Upper lobe of left lung (tissue), 6 donors: ENCODE results near the gene LPA. TPM values are rescaled to one million over a fixed set of nuclear protein-coding genes. Genes with fewer than 3 reads are reported as not detected.
"Not testable (repeated sequence)": the region's sequence is repeated elsewhere in the genome, so short reads cannot be mapped to it uniquely, and the experiment has no call there.

Source experiments
- ATAC-seq, 2 donors: fragments of 200-7000 bp; cut with Tn5 transposase; one replicate each; pipeline ENCODE4 v1.9.1; 2022; ENCODE audit warnings: mild to moderate bottlenecking in 2 of 2, moderate library complexity in 2 of 2; ENCODE audit not compliant: low FRiP score in 2 of 2
- DNase-seq, 2 donors: peaks; one replicate each; pipeline ENCODE4 v3.0.0-alpha.2; 2019 to 2020
- H3K27ac ChIP-seq, 4 donors: fragments of 200-600 bp; sonication (generic); one replicate each; pipeline ENCODE4 v1.5.1; 2016 to 2019
- H3K27me3 ChIP-seq, 4 donors: fragments of 200-600 bp; sonication (generic); one replicate each; pipeline ENCODE4 v1.5.1; 2017 to 2019
- H3K36me3 ChIP-seq, 4 donors: fragments of 200-600 bp; sonication (generic); one replicate each; pipeline ENCODE4 v1.5.1; 2016 to 2019
- H3K4me1 ChIP-seq, 4 donors: fragments of 200-600 bp; sonication (generic); one replicate each; pipeline ENCODE4 v1.5.1; 2018 to 2019
- H3K4me3 ChIP-seq, 4 donors: fragments of 200-600 bp; sonication (generic); one replicate each; pipeline ENCODE4 v1.5.1; 2017 to 2019; ENCODE audit warnings: mild to moderate bottlenecking in 2 of 4, moderate library complexity in 1 of 4
- H3K9me3 ChIP-seq, 4 donors: fragments of 200-600 bp; sonication (generic); one replicate each; pipeline ENCODE4 v1.5.1; 2018 to 2019
- EP300 ChIP-seq, 4 donors: sonication (generic); formaldehyde crosslinking; IDR thresholded peaks; one replicate each; pipeline ENCODE4 v1.5.1; 2017; ENCODE audit warnings: antibody characterized with exemption in 4 of 4, control low read depth in 2 of 4
- POLR2A ChIP-seq, 4 donors: fragments of 450-650 bp; IDR thresholded peaks; one replicate each; pipeline ENCODE4 v1.5.1; 2016 to 2017; ENCODE audit warnings: antibody characterized with exemption in 4 of 4, mild to moderate bottlenecking in 2 of 4
- POLR2AphosphoS5 ChIP-seq, 2 donors: sonication (generic); formaldehyde crosslinking; IDR thresholded peaks; one replicate each; pipeline ENCODE4 v1.5.1; 2017; ENCODE audit warnings: antibody characterized with exemption in 2 of 2
- WGBS, 2 donors: methylation state at CpG; one replicate each; pipeline ENCODE4 v1.1.5; 2017 to 2018; 5-methylcytosine and 5-hydroxymethylcytosine counted together
- total RNA-seq, 6 donors: library from RNA; depleted of rRNA in 4 of 6; stranded (reverse); fragments of >200 nt in 4 of 6; gene quantifications; one replicate each; pipeline versions ENCODE4 v1.1.0 to v1.2.1, GENCODE V29; 2016 to 2021
- TF ChIP-seq, protein P1 (sequence below), 6 experiments: fragments of 450-650 bp in 4 of 6; fragments of 200-600 bp in 2 of 6; sonication (generic) in 2 of 6; IDR thresholded peaks; one replicate each; pipeline ENCODE4 v1.5.1; 2016 to 2019; ENCODE audit warnings: antibody characterized with exemption in 6 of 6
- donor health status: DM: no; HTN: no; CAD: no; lungs with moderate emphysema.
- donor health status: DM: no; HTN: yes; CAD: no; lungs with severe emphysema.

LPA gene
- total RNA-seq, 6 donors from 2014 or later = 0.15 to 2.1 (median 0.23) TPM; not detected in 2

DNA sequence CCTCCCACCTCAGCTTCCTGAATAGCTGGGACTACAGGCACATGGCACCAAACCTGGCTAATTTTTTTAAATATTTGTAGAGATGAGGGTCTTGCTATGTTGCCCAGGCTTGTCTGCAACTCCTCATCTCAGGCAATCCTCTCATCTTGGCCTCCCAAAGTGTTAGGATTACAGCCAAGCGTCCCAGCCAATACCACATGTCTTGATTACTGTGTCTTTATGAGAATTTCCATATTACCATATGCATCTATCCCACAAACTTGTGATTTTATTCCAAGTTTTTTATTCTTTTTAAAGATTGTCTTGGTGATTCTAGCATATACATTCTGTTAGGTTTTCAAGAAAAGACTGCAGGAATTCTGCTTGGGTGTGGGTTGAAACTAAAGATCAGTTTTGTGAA is 82.7 kb downstream of the LPA start:
- Histone ChIP-seq H3K4me1 (no peaks in the 10 kb centered on the region), H3K27ac (no peak overlapping the region), H3K27me3 (no peaks in the 10 kb centered on the region), H3K9me3 (peaks cover 0 to 2% (median 0%) of the 10 kb centered on the region in 4 donors), H3K36me3 (no peaks in the 10 kb centered on the region), H3K4me3 (no peak overlapping the region)
- ATAC-seq = no peak
- no peak for TF ChIP-seq EP300 (IDR thresholded peaks at IDR 0.05)
- TF ChIP-seq POLR2AphosphoS5 (IDR thresholded peaks at IDR 0.05) = no peak
- no peak for TF ChIP-seq POLR2A (IDR thresholded peaks at IDR 0.05)
- TF ChIP-seq, protein P1, sequence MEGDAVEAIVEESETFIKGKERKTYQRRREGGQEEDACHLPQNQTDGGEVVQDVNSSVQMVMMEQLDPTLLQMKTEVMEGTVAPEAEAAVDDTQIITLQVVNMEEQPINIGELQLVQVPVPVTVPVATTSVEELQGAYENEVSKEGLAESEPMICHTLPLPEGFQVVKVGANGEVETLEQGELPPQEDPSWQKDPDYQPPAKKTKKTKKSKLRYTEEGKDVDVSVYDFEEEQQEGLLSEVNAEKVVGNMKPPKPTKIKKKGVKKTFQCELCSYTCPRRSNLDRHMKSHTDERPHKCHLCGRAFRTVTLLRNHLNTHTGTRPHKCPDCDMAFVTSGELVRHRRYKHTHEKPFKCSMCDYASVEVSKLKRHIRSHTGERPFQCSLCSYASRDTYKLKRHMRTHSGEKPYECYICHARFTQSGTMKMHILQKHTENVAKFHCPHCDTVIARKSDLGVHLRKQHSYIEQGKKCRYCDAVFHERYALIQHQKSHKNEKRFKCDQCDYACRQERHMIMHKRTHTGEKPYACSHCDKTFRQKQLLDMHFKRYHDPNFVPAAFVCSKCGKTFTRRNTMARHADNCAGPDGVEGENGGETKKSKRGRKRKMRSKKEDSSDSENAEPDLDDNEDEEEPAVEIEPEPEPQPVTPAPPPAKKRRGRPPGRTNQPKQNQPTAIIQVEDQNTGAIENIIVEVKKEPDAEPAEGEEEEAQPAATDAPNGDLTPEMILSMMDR (IDR thresholded peaks at IDR 0.05) = no peak
- DNase-seq = no peak
- WGBS, 2 donors = 71 to 75% methylated on average over 1 of the region's 1 CpG

DNA sequence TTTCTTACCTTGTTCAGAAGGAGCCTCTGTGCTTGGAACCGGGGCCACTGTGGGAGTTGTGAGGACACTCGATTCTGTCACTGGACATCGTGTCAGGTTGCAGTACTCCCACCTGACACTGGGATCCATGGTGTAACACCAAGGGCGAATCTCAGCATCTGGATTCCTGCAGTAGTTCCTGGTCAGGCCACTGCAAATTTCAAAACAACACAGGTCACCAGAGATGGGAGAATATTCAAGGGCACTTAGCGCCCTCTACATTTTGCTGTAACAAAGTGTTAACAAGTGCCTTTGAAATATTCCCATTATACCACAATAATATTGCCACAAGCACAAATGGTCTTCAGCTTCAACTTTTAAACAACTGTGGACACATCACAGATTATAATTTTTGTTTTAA is 85.6 kb downstream of the LPA start:
- not testable (repeated sequence) for H3K27me3 ChIP-seq, H3K4me1 ChIP-seq, H3K27ac ChIP-seq, ATAC-seq, H3K4me3 ChIP-seq, H3K36me3 ChIP-seq, H3K9me3 ChIP-seq, DNase-seq
- WGBS, 2 donors = 53 to 73% methylated on average over 5 of the region's 5 CpGs

DNA sequence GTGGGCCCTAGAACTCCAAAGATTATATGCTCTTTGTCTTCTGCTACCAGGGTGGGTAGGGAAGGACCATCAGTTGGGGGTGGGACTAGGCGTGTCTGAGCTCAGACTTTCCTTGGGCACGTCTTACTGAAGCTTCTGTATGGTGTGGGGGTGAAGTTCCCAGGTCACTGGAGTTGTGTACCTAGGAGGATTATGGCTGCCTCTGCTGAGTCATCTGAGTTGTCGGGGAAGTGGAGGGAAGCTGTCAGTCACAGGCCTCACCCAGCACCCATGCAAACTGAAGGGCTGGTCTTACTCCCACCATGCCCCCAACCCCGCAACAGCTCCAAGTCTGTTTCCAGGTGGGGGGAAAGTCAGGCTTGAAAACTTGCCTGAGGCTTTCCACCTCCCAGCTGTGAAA is 90.1 kb downstream of the LPA start:
- TF ChIP-seq EP300 (IDR thresholded peaks at IDR 0.05) = no peak
- TF ChIP-seq POLR2AphosphoS5 (IDR thresholded peaks at IDR 0.05) = no peak
- TF ChIP-seq, protein P1 (IDR thresholded peaks at IDR 0.05) = no peak
- no peak for TF ChIP-seq POLR2A (IDR thresholded peaks at IDR 0.05)
- Histone ChIP-seq H3K27me3 (no peaks in the 10 kb centered on the region), H3K36me3 (no peaks in the 10 kb centered on the region), H3K4me1 (no peaks in the 10 kb centered on the region), H3K9me3 (no peaks in the 10 kb centered on the region), H3K27ac (no peak overlapping the region), H3K4me3 (no peak overlapping the region)
- ATAC-seq (no peak), DNase-seq (no peak)
- 83% methylated on average over 2 to 4 of the region's 4 CpGs for WGBS, 2 donors

DNA sequence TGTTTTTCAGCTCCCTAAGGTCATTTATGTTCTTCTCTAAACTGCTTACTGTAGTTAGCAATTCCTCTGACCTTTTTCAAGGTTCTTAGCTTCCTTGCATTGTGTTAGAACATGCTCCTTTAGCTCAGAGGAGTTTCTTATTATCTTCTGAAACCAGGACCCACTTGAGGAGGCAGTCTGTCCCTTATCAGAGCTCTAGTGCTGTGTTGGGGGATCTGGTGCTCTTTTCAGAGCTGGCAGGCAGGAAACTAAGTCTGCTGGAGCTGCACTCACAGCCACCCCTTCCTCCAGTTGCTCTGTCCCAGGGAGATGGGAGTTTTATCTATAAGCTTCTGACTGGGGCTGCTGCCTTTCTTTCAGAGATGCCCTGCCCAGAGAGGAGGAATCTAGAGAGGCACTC is 92.9 kb downstream of the LPA start:
- not testable (repeated sequence) for ATAC-seq

DNA sequence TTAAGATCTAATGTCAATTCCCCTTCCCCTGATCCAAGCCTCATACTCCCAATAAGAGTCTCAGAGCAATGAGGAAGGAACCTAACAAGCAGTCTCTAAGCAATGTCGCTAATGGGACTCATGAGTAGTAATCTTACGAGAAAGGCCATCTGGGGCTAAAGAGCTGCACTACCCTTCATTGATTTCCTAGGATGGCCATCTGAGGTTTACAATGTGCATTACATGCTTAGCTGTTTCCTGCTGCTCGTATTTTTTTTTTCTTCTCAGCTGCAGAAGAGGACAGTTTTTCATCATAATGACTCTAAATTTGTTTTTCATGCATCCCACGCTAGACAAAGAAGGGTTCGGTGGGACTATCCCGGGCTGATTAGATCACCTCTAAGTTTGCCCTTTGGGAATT is 119.3 kb downstream of the LPA start:
- Histone ChIP-seq H3K9me3 (no peaks in the 10 kb centered on the region), H3K27me3 (no peaks in the 10 kb centered on the region), H3K4me3 (no peak overlapping the region), H3K4me1 (no peaks in the 10 kb centered on the region), H3K27ac (no peak overlapping the region), H3K36me3 (no peaks in the 10 kb centered on the region)
- no peak for TF ChIP-seq POLR2AphosphoS5 (IDR thresholded peaks at IDR 0.05)
- TF ChIP-seq POLR2A (IDR thresholded peaks at IDR 0.05) = no peak
- TF ChIP-seq, protein P1 (IDR thresholded peaks at IDR 0.05) = no peak
- TF ChIP-seq EP300 (IDR thresholded peaks at IDR 0.05) = no peak
- no peak for DNase-seq
- WGBS, 2 donors = 79 to 83% methylated on average over 6 of the region's 6 CpGs
- no peak for ATAC-seq

More for the DNA sequence above, 92.9 kb downstream of the LPA start:
- not testable (repeated sequence) for H3K27me3 ChIP-seq, H3K4me1 ChIP-seq, H3K4me3 ChIP-seq, DNase-seq, H3K36me3 ChIP-seq, H3K9me3 ChIP-seq, H3K27ac ChIP-seq

DNA sequence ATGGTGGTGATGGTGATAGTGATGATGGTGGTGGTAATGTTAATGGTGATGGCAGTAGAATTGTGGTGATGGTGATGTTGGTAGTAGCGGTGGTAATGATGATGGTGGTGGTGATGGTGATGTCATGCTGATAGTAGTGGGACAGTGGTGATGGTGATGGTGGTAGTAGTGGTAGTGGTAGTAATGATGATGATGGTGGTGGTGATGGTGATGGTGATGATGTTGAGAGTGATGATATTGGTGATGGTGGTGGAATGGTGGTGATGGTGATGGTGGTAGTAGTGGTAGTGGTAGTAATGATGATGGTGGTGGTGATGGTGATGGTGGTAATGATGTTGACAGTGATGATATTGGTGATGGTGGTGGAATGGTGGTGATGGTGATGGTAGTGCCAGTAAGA is 128.8 kb downstream of the LPA start:
- DNase-seq (no peak), ATAC-seq (no peak)
- WGBS, 2 donors = 80 to 88% methylated on average over 1 of the region's 1 CpG
- Histone ChIP-seq H3K27me3 (no peaks in the 10 kb centered on the region), H3K4me3 (no peak overlapping the region), H3K27ac (no peak overlapping the region), H3K9me3 (no peaks in the 10 kb centered on the region), H3K36me3 (no peaks in the 10 kb centered on the region), H3K4me1 (peaks cover 0 to 6% (median 2%) of the 10 kb centered on the region in 4 donors)
- TF ChIP-seq EP300 (IDR thresholded peaks at IDR 0.05) (no peak), POLR2A (IDR thresholded peaks at IDR 0.05) (no peak), POLR2AphosphoS5 (IDR thresholded peaks at IDR 0.05) (no peak)
- TF ChIP-seq, protein P1 (IDR thresholded peaks at IDR 0.05) = no peak
